ENCODE results near the gene PABPN1. TPM values are rescaled to one million over a fixed set of nuclear protein-coding genes. Genes with fewer than 3 reads are reported as not detected.

The PABPN1 gene
- total and polyA plus RNA-seq, 2 of the 13 experiments (the other 11 are each of a cell fraction or from before 2014, with no cell fraction given) = 233 to 524 TPM

GRCh38 chr14:23320584-23321571, at the start of gene PABPN1 (continued):
- TF ChIP-seq ZGPAT (CRISPR knock-in tag; IDR thresholded peaks at IDR 0.05) = peak; percentile 100
- peak; percentile 98 for TF ChIP-seq ZFP36L1 (CRISPR knock-in tag; IDR thresholded peaks at IDR 0.05)
- TF ChIP-seq KDM1A (CRISPR knock-in tag; IDR thresholded peaks at IDR 0.05) = peak; percentile 7; the same call in 1 of the 2 replicates
- no peak for TF ChIP-seq DMTF1 (CRISPR knock-in tag; IDR thresholded peaks at IDR 0.05)
- peak; percentile 81; the same call in 1 of the 2 replicates for TF ChIP-seq ZNF790 (CRISPR knock-in tag; IDR thresholded peaks at IDR 0.05; ENCODE audit: borderline replicate concordance)
- peak; percentile 99 for TF ChIP-seq ZNF501 (CRISPR knock-in tag; IDR thresholded peaks at IDR 0.05)
- peak; percentile 98; the same call in 1 of the 2 replicates for TF ChIP-seq ZNF816 (CRISPR knock-in tag; IDR thresholded peaks at IDR 0.05; ENCODE audit: borderline replicate concordance)
- peak; percentile 93 for TF ChIP-seq ZNF503 (CRISPR knock-in tag; IDR thresholded peaks at IDR 0.05)
- peak; percentile 99 for TF ChIP-seq REPIN1 (CRISPR knock-in tag; IDR thresholded peaks at IDR 0.05; ENCODE audit: borderline replicate concordance, low read depth)
- TF ChIP-seq THAP8 (CRISPR knock-in tag; IDR thresholded peaks at IDR 0.05; ENCODE audit: borderline replicate concordance) = no peak
- TF ChIP-seq MEF2D (CRISPR knock-in tag; IDR thresholded peaks at IDR 0.05) = peak; percentile 98
- peak; percentile 13; the same call in 1 of the 2 replicates for TF ChIP-seq ONECUT2 (CRISPR knock-in tag; IDR thresholded peaks at IDR 0.05)
- TF ChIP-seq AKAP8 (CRISPR knock-in tag; IDR thresholded peaks at IDR 0.05) = peak; percentile 100
- TF ChIP-seq NCOA5 (CRISPR knock-in tag; IDR thresholded peaks at IDR 0.05) = peak; percentile 81; the same call in 1 of the 2 replicates
- TF ChIP-seq KLF13 (CRISPR knock-in tag; IDR thresholded peaks at IDR 0.05) = peak; percentile 97; the same call in 1 of the 2 replicates
- TF ChIP-seq NFRKB (IDR thresholded peaks at IDR 0.05) = peak; percentile 97
- peak; percentile 85; the same call in 1 of the 2 replicates for TF ChIP-seq KLF15 (CRISPR knock-in tag; IDR thresholded peaks at IDR 0.05; ENCODE audit: borderline replicate concordance)
- TF ChIP-seq THAP7 (CRISPR knock-in tag; IDR thresholded peaks at IDR 0.05) = peak; percentile 93
- TF ChIP-seq CAMTA2 (CRISPR knock-in tag; IDR thresholded peaks at IDR 0.05; ENCODE audit: borderline replicate concordance) = peak; percentile 24; the same call in 1 of the 2 replicates
- peak; percentile 45; the same call in 1 of the 2 replicates for TF ChIP-seq HMG20B (CRISPR knock-in tag; conservative IDR thresholded peaks at IDR 0.05)
- peak; percentile 86 for TF ChIP-seq KDM5B (CRISPR knock-in tag; IDR thresholded peaks at IDR 0.05; ENCODE audit: borderline replicate concordance)
- TF ChIP-seq RFXANK (CRISPR knock-in tag; IDR thresholded peaks at IDR 0.05) = no peak; the same call in 1 of the 2 replicates
